HepG2 (cell line): ENCODE data around the gene HSD17B2. TPM values are rescaled to one million over a fixed set of nuclear protein-coding genes. Genes with fewer than 3 reads are reported as not detected.

Experiments
- CHD4 ChIP-seq: fragments of 200-600 bp; sonication (generic); IDR thresholded peaks from 2 replicates; pipeline ENCODE4 v1.7.0; 2017; ENCODE audit warnings: mild to moderate bottlenecking, low read length, borderline replicate concordance
- EHMT2 ChIP-seq: fragments of 200-600 bp; sonication (generic); IDR thresholded peaks from 2 replicates; pipeline ENCODE4 v1.7.0; 2017; ENCODE audit warnings: antibody characterized with exemption, low read depth, low read length, borderline replicate concordance
- FOSL2 ChIP-seq: sonication (generic); formaldehyde crosslinking; IDR thresholded peaks from 2 replicates; pipeline ENCODE4 v1.4.0; 2020; ENCODE audit warnings: missing genetic modification reagents
- FOXA3 ChIP-seq: IDR thresholded peaks from 2 replicates; pipeline ENCODE4 v1.6.1; 2016; ENCODE audit warnings: missing genetic modification reagents, missing compliant biosample characterization
- GATAD2A ChIP-seq: IDR thresholded peaks from 2 replicates; pipeline ENCODE4 v1.6.1; 2016
- ISL2 ChIP-seq: sonication (generic); formaldehyde crosslinking; IDR thresholded peaks from 2 replicates; pipeline ENCODE4 v1.5.0; 2020; ENCODE audit warnings: missing genetic modification reagents
- KDM1A ChIP-seq: IDR thresholded peaks from 2 replicates; pipeline ENCODE4 v1.6.1; 2016; ENCODE audit warnings: missing compliant biosample characterization
- MED13 ChIP-seq: sonication (generic); formaldehyde crosslinking; IDR thresholded peaks from 2 replicates; pipeline ENCODE4 v1.5.0; 2020; ENCODE audit warnings: missing genetic modification reagents
- MTF2 ChIP-seq: sonication (generic); formaldehyde crosslinking; IDR thresholded peaks from 2 replicates; pipeline ENCODE4 v1.5.0; 2020; ENCODE audit warnings: missing genetic modification reagents, borderline replicate concordance
- NCOR1 ChIP-seq: fragments of 200-600 bp; sonication (generic); IDR thresholded peaks from 2 replicates; pipeline ENCODE4 v1.7.0; 2017; ENCODE audit warnings: antibody characterized with exemption, low read length, borderline replicate concordance
- NR2F6 ChIP-seq, 2 experiments: IDR thresholded peaks; 2 replicates each; pipeline ENCODE4 v1.6.1; 2016; ENCODE audit warnings: antibody characterized with exemption in 1 of 2, mild to moderate bottlenecking in 1 of 2
- PITX1 ChIP-seq: sonication (generic); formaldehyde crosslinking; IDR thresholded peaks from 2 replicates; pipeline ENCODE4 v1.5.1; 2020; ENCODE audit warnings: mild to moderate bottlenecking, missing genetic modification reagents
- RARA ChIP-seq: IDR thresholded peaks from 2 replicates; pipeline ENCODE4 v1.6.1; 2016; ENCODE audit warnings: missing genetic modification reagents, missing compliant biosample characterization
- RCOR2 ChIP-seq: IDR thresholded peaks from 2 replicates; pipeline ENCODE4 v1.6.1; 2016; ENCODE audit warnings: missing biosample characterization, missing genetic modification reagents
- SAP130 ChIP-seq: IDR thresholded peaks from 2 replicates; pipeline ENCODE4 v1.6.1; 2016; ENCODE audit warnings: low read depth
- SOX13 ChIP-seq, 3 experiments: fragments of 450-650 bp in 1 of 3; sonication (generic) in 1 of 3; formaldehyde crosslinking in 1 of 3; IDR thresholded peaks in 2 of 3; conservative IDR thresholded peaks in 1 of 3; 2 replicates each; pipeline versions ENCODE4 v1.5.0 to v1.6.1; 2016 to 2020; ENCODE audit warnings: antibody characterized with exemption in 1 of 3, mild to moderate bottlenecking in 1 of 3, missing compliant biosample characterization in 1 of 3, missing genetic modification reagents in 1 of 3, moderate library complexity in 1 of 3
- SOX6 ChIP-seq, 2 experiments: fragments of 450-650 bp in 1 of 2; sonication (generic) in 1 of 2; formaldehyde crosslinking in 1 of 2; IDR thresholded peaks; 2 replicates each; pipeline versions ENCODE4 v1.4.0 to v1.6.1; 2017 to 2020; ENCODE audit warnings: antibody characterized with exemption in 1 of 2, mild to moderate bottlenecking in 1 of 2, missing genetic modification reagents in 1 of 2
- STAG1 ChIP-seq: sonication (generic); formaldehyde crosslinking; IDR thresholded peaks from 2 replicates; pipeline ENCODE4 v1.4.0; 2020; ENCODE audit warnings: missing genetic modification reagents
- TARDBP ChIP-seq: sonication (generic); formaldehyde crosslinking; IDR thresholded peaks from 2 replicates; pipeline ENCODE4 v1.8.0; 2022; ENCODE audit warnings: mild to moderate bottlenecking, missing genetic modification reagents
- TBX2 ChIP-seq: sonication (generic); formaldehyde crosslinking; IDR thresholded peaks from 2 replicates; pipeline ENCODE4 v1.5.0; 2020; ENCODE audit warnings: missing genetic modification reagents, mild to moderate bottlenecking, borderline replicate concordance
- THAP11 ChIP-seq: IDR thresholded peaks from 2 replicates; pipeline ENCODE4 v1.6.1; 2016; ENCODE audit warnings: missing biosample characterization, missing genetic modification reagents
- ZMYM2 ChIP-seq: sonication (generic); formaldehyde crosslinking; IDR thresholded peaks from 2 replicates; pipeline ENCODE4 v1.8.0; 2022; ENCODE audit warnings: mild to moderate bottlenecking, missing genetic modification reagents
- ZMYM3 ChIP-seq: sonication (generic); formaldehyde crosslinking; IDR thresholded peaks from 2 replicates; pipeline ENCODE4 v1.5.1; 2020; ENCODE audit warnings: mild to moderate bottlenecking, missing genetic modification reagents
- ZNF329 ChIP-seq: sonication (generic); formaldehyde crosslinking; IDR thresholded peaks from 2 replicates; pipeline ENCODE4 v1.9.0; 2021; ENCODE audit warnings: low read depth, mild to moderate bottlenecking, missing genetic modification reagents
- ZNF451 ChIP-seq: sonication (generic); formaldehyde crosslinking; IDR thresholded peaks from 2 replicates; pipeline ENCODE4 v1.5.0; 2020; ENCODE audit warnings: mild to moderate bottlenecking, missing genetic modification reagents
- ZNF75D ChIP-seq: sonication (generic); formaldehyde crosslinking; IDR thresholded peaks from 2 replicates; pipeline ENCODE4 v1.8.1; 2023; ENCODE audit warnings: missing genetic modification reagents, mild to moderate bottlenecking, borderline replicate concordance
- ZSCAN29 ChIP-seq: sonication (generic); formaldehyde crosslinking; conservative IDR thresholded peaks from 2 replicates; pipeline ENCODE4 v1.4.0; 2020; ENCODE audit warnings: mild to moderate bottlenecking, missing genetic modification reagents
- ZSCAN9 ChIP-seq: IDR thresholded peaks from 2 replicates; pipeline ENCODE4 v1.6.1; 2016; ENCODE audit warnings: borderline replicate concordance
- polyA plus RNA-seq, 8 experiments: library from polyadenylated mRNA; depleted of rRNA in 3 of 8; stranded (reverse) in 7 of 8; unstranded in 1 of 8; fragments of >200 nt; fragmentation: Illumina TruSeq in 4 of 8; extraction: Trizol in 4 of 8; gene quantifications; 2 replicates each; pipeline versions ENCODE4 v1.2.1 to v1.2.3, GENCODE V29; 2011 to 2016; ENCODE audit warnings: low read depth in 4 of 8, missing spikeins in 1 of 8, mixed read lengths in 1 of 8; ENCODE audit not compliant: insufficient read depth in 1 of 8
- total RNA-seq, 5 experiments: library from RNA; depleted of rRNA; stranded (reverse); fragments of >200 nt; fragmentation: Illumina TruSeq; extraction: Trizol; gene quantifications; 2 replicates each; pipeline ENCODE4 v1.2.3, GENCODE V29; 2016; ENCODE audit warnings: low read depth in 1 of 5
- TF ChIP-seq, protein P1 (sequence below): sonication (generic); formaldehyde crosslinking; IDR thresholded peaks from 2 replicates; pipeline ENCODE4 v1.4.0; 2020; ENCODE audit warnings: missing genetic modification reagents
- TF ChIP-seq, protein P2 (sequence below): sonication (generic); formaldehyde crosslinking; IDR thresholded peaks from 2 replicates; pipeline ENCODE4 v1.8.0; 2022; ENCODE audit warnings: mild to moderate bottlenecking, missing genetic modification reagents

Gene HSD17B2
- total and polyA plus RNA-seq, 2 of the 13 experiments (the other 11 are each of a cell fraction or from before 2014, with no cell fraction given), result 26.3 to 69.3 TPM

DNA sequence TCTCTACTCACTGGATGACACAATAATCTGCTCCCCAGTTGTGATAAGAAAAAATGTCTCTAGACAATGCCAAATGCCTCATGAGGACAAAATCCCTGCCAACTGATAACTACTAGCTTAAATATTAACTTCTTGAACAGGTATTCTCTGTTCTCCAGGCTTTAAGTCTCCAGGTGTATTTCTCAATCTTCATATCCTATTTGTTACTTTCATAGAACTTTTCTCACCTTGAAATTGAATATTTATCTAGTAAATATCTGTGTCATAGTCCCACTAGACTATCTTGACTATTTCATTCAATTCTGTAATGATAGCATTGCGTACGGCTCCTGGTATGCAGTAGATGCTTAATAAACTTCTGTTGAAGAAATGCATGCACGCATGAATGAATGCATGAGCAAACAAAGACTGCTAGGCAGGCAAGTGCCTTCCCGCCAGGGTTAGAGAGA lies 15.9 kb downstream of the HSD17B2 start (continued):
- TF ChIP-seq GATAD2A (CRISPR knock-in tag) (peak; percentile 80), ISL2 (CRISPR knock-in tag) (peak; percentile 57; the same call in 1 of the 2 replicates), PITX1 (CRISPR knock-in tag) (peak; percentile 44; the same call in 1 of the 2 replicates), RARA (CRISPR knock-in tag) (peak; percentile 17; the same call in 1 of the 2 replicates), FOXA3 (CRISPR knock-in tag) (0 out of 2 replicates have a peak, but pooled peaks have one; percentile 41), ZNF329 (CRISPR knock-in tag) (no peak), KDM1A (CRISPR knock-in tag) (peak; percentile 73), ZMYM3 (peak; percentile 87), STAG1 (CRISPR knock-in tag) (no peak), TARDBP (CRISPR knock-in tag) (0 out of 2 replicates have a peak, but pooled peaks have one; percentile 23), ZSCAN29 (CRISPR knock-in tag) (0 out of 2 replicates have a peak, but pooled peaks have one; percentile 43), ZNF75D (CRISPR knock-in tag) (no peak), MED13 (0 out of 2 replicates have a peak, but pooled peaks have one; percentile 18), CHD4 (0 out of 2 replicates have a peak, but pooled peaks have one; percentile 43), SOX6 (IDR thresholded peaks at IDR 0.05) (no peak), SOX6 (CRISPR knock-in tag; IDR thresholded peaks at IDR 0.05) (peak; percentile 97), TBX2 (peak; percentile 70), NR2F6 (IDR thresholded peaks at IDR 0.05) (peak; percentile 54), NR2F6 (CRISPR knock-in tag; IDR thresholded peaks at IDR 0.05) (no peak), THAP11 (0 out of 2 replicates have a peak, but pooled peaks have one; percentile 25), ZNF451 (CRISPR knock-in tag) (no peak), SOX13 (IDR thresholded peaks at IDR 0.05) (no peak; the same call in 1 of the 2 replicates), SOX13 (CRISPR knock-in tag; conservative IDR thresholded peaks at IDR 0.05 in 1 of 2, IDR thresholded peaks at IDR 0.05 in 1 of 2) (peak in 1 of 2 experiments; percentile 97; a peak in 2 of 4 replicates), ZSCAN9 (peak; percentile 31; the same call in 1 of the 2 replicates), EHMT2 (no peak), MTF2 (CRISPR knock-in tag) (no peak), NCOR1 (peak; percentile 64; the same call in 1 of the 2 replicates), ZMYM2 (CRISPR knock-in tag) (0 out of 2 replicates have a peak, but pooled peaks have one; percentile 40), SAP130 (CRISPR knock-in tag) (peak; percentile 52; the same call in 1 of the 2 replicates), FOSL2 (peak; percentile 25; the same call in 1 of the 2 replicates), RCOR2 (CRISPR knock-in tag) (peak; percentile 93)
- TF ChIP-seq, protein P1, sequence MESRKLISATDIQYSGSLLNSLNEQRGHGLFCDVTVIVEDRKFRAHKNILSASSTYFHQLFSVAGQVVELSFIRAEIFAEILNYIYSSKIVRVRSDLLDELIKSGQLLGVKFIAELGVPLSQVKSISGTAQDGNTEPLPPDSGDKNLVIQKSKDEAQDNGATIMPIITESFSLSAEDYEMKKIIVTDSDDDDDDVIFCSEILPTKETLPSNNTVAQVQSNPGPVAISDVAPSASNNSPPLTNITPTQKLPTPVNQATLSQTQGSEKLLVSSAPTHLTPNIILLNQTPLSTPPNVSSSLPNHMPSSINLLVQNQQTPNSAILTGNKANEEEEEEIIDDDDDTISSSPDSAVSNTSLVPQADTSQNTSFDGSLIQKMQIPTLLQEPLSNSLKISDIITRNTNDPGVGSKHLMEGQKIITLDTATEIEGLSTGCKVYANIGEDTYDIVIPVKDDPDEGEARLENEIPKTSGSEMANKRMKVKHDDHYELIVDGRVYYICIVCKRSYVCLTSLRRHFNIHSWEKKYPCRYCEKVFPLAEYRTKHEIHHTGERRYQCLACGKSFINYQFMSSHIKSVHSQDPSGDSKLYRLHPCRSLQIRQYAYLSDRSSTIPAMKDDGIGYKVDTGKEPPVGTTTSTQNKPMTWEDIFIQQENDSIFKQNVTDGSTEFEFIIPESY, result 0 out of 2 replicates have a peak, but pooled peaks have one; percentile 19
- TF ChIP-seq, protein P2, sequence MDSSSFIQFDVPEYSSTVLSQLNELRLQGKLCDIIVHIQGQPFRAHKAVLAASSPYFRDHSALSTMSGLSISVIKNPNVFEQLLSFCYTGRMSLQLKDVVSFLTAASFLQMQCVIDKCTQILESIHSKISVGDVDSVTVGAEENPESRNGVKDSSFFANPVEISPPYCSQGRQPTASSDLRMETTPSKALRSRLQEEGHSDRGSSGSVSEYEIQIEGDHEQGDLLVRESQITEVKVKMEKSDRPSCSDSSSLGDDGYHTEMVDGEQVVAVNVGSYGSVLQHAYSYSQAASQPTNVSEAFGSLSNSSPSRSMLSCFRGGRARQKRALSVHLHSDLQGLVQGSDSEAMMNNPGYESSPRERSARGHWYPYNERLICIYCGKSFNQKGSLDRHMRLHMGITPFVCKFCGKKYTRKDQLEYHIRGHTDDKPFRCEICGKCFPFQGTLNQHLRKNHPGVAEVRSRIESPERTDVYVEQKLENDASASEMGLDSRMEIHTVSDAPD (CRISPR knock-in tag), result 0 out of 2 replicates have a peak, but pooled peaks have one; percentile 27
